K562 (cell line): ENCODE results near the gene FOXN3. TPM values are rescaled to one million over a fixed set of nuclear protein-coding genes. Genes with fewer than 3 reads are reported as not detected.

ENCODE experiments used
- ATAC-seq: fragments of 200-7000 bp; cut with Tn5 transposase; 3 replicates; pipeline ENCODE4 v1.9.1; 2020; ENCODE audit warnings: moderate library complexity
- BruUV-seq: library from RNA; stranded (reverse); fragments of 400-500 nt; replicated peaks from 2 replicates; lab custom pipeline; 2021; lab: Mats Ljungman, UMichigan
- CTCF ChIA-PET: fragments of 300-600 bp; formaldehyde crosslinking; extraction: SDS; loops from one replicate; lab custom pipeline; 2021; ENCODE audit warnings: low intra/inter-chr PET ratio; lab: Yijun Ruan, JAX
- POLR2A ChIA-PET: fragments of 300-600, 350-650 bp; sonication (Branson Sonifier 250); formaldehyde crosslinking; extraction: SDS; loops from one replicate; lab custom pipeline; 2021; ENCODE audit warnings: antibody characterized with exemption, inconsistent platforms; lab: Yijun Ruan, JAX
- DNase-seq, 4 experiments: peaks; one replicate each; pipeline versions ENCODE4 v3.0.0 to v3.0.0-alpha.2; 2011 to 2018; ENCODE audit warnings: low spot score in 3 of 4, mixed read lengths in 3 of 4; ENCODE audit errors: extremely low read depth in 1 of 4
- FAIRE-seq: peaks from 2 replicates; lab custom pipeline; 2011; peaks lifted over from hg19 to GRCh38; lab: Jason Lieb, UNC
- H2AFZ ChIP-seq: 2 replicates; pipeline ENCODE4 v1.6.0; 2011; ENCODE audit warnings: low read depth, low read length, control low read depth, inconsistent platforms
- H3K27ac ChIP-seq: fragments of 200-600 bp; 3 replicates; pipeline ENCODE4 v1.8.0; 2011; ENCODE audit warnings: low read depth, mild to moderate bottlenecking, control low read depth, inconsistent platforms, low read length, moderate library complexity, mixed read lengths; ENCODE audit errors: extremely low read depth
- H3K27me3 ChIP-seq, 2 experiments: fragments of 300-600 bp in 1 of 2; 2 replicates in 1 of 2; 3 replicates in 1 of 2; pipeline versions ENCODE4 v1.6.0 to v1.8.0; 2011; ENCODE audit warnings: inconsistent platforms in 2 of 2, low read length in 2 of 2, mild to moderate bottlenecking in 1 of 2, mixed read lengths in 1 of 2, moderate library complexity in 1 of 2; ENCODE audit not compliant: control insufficient read depth in 2 of 2, insufficient read depth in 2 of 2
- H3K36me3 ChIP-seq: fragments of 300-600 bp; 3 replicates; pipeline ENCODE4 v1.8.0; 2011; ENCODE audit warnings: mild to moderate bottlenecking, low read length, inconsistent platforms; ENCODE audit not compliant: control insufficient read depth, insufficient read depth
- H3K4me1 ChIP-seq, 2 experiments: fragments of 200-600 bp in 1 of 2; replicated peaks in 1 of 2; 2 replicates in 1 of 2; 3 replicates in 1 of 2; pipeline versions ENCODE4 v1.5.1 to v1.8.0; 2011; ENCODE audit warnings: inconsistent platforms in 2 of 2, low read length in 2 of 2, mild to moderate bottlenecking in 1 of 2, mixed read lengths in 1 of 2, moderate library complexity in 1 of 2; ENCODE audit not compliant: control insufficient read depth in 2 of 2, insufficient read depth in 2 of 2
- H3K4me2 ChIP-seq: 2 replicates; pipeline ENCODE4 v1.6.1; 2011; ENCODE audit warnings: low read length, control low read depth, inconsistent platforms, mixed read lengths; ENCODE audit not compliant: insufficient read depth
- H3K4me3 ChIP-seq: fragments of 200-600 bp; sonication (generic), shearing (Covaris generic); 2 replicates; pipeline ENCODE4 v1.5.1; 2016; ENCODE audit warnings: control low read depth, inconsistent platforms
- H3K79me2 ChIP-seq: fragments of 200-600 bp; 3 replicates; pipeline ENCODE4 v1.8.0; 2011; ENCODE audit warnings: low read length, inconsistent platforms; ENCODE audit not compliant: control insufficient read depth, insufficient read depth
- H3K9ac ChIP-seq, 2 experiments: 2 replicates each; pipeline versions ENCODE4 v1.6.0 to v1.6.1; 2011; ENCODE audit warnings: low read depth in 2 of 2, low read length in 2 of 2, control low read depth in 1 of 2, inconsistent platforms in 1 of 2, mild to moderate bottlenecking in 1 of 2, mixed read lengths in 1 of 2; ENCODE audit not compliant: insufficient read depth in 1 of 2
- H3K9me1 ChIP-seq: one replicate; pipeline ENCODE4 v1.6.0; 2011; ENCODE audit warnings: inconsistent platforms, mild to moderate bottlenecking, low read length, moderate library complexity; ENCODE audit not compliant: control insufficient read depth, insufficient read depth
- H3K9me3 ChIP-seq: replicated peaks from 2 replicates; pipeline ENCODE4 v1.5.1; 2011; ENCODE audit warnings: low read depth, low read length, inconsistent platforms; ENCODE audit not compliant: control insufficient read depth, insufficient read depth
- H4K20me1 ChIP-seq: replicated peaks from 2 replicates; pipeline ENCODE4 v1.6.1; 2011; ENCODE audit warnings: low read length, inconsistent platforms, mixed read lengths; ENCODE audit not compliant: control insufficient read depth, insufficient read depth
- ATF6 ChIP-seq: sonication (generic); formaldehyde crosslinking; IDR thresholded peaks from 2 replicates; pipeline ENCODE4 v1.4.0; 2020; ENCODE audit warnings: mild to moderate bottlenecking, missing genetic modification reagents
- CEBPB ChIP-seq: fragments of 450-650 bp; IDR thresholded peaks from 2 replicates; pipeline ENCODE4 v1.6.1; 2016; ENCODE audit warnings: missing genetic modification characterization, missing compliant biosample characterization
- ETS2 ChIP-seq: IDR thresholded peaks from 2 replicates; pipeline ENCODE4 v1.6.1; 2016; ENCODE audit warnings: borderline replicate concordance, missing genetic modification characterization, mild to moderate bottlenecking, moderate library complexity, missing compliant biosample characterization; ENCODE audit not compliant: poor library complexity, severe bottlenecking
- FOXK1 ChIP-seq: sonication (generic); formaldehyde crosslinking; IDR thresholded peaks from 2 replicates; pipeline ENCODE4 v1.8.0; 2022; ENCODE audit warnings: missing genetic modification reagents, mild to moderate bottlenecking, borderline replicate concordance
- GATAD2A ChIP-seq: fragments of 450-650 bp; IDR thresholded peaks from 2 replicates; pipeline ENCODE4 v1.6.1; 2017
- JUND ChIP-seq, 2 experiments: IDR thresholded peaks; 2 replicates in 1 of 2; 3 replicates in 1 of 2; pipeline ENCODE4 v1.6.1; 2011; ENCODE audit warnings: borderline replicate concordance in 2 of 2, low read depth in 2 of 2, low read length in 2 of 2, improper control_type of control experiment in 1 of 2, missing biosample characterization in 1 of 2, missing genetic modification characterization in 1 of 2, missing genetic modification reagents in 1 of 2
- NFE2L1 ChIP-seq: fragments of 450-650 bp; IDR thresholded peaks from 2 replicates; pipeline ENCODE4 v1.6.1; 2016; ENCODE audit warnings: missing genetic modification characterization, low read depth, mild to moderate bottlenecking, missing compliant biosample characterization, moderate library complexity, borderline replicate concordance
- POU5F1 ChIP-seq: fragments of 150-350 bp; IDR thresholded peaks from 2 replicates; pipeline ENCODE4 v1.6.1; 2014; ENCODE audit warnings: borderline replicate concordance, low read length, low read depth, mild to moderate bottlenecking; ENCODE audit not compliant: partially characterized antibody
- RBM34 ChIP-seq: fragments of 200-400 bp; formaldehyde crosslinking; IDR thresholded peaks from 2 replicates; pipeline ENCODE4 v1.6.1; 2018; ENCODE audit warnings: low read length, borderline replicate concordance; ENCODE audit not compliant: insufficient read depth
- RUNX1 ChIP-seq: sonication (generic); IDR thresholded peaks from 2 replicates; pipeline ENCODE4 v1.6.1; 2016; ENCODE audit warnings: antibody characterized with exemption, low read depth
- SP1 ChIP-seq: sonication (generic); formaldehyde crosslinking; IDR thresholded peaks from 2 replicates; pipeline ENCODE4 v1.8.1; 2022; ENCODE audit warnings: mild to moderate bottlenecking, missing genetic modification reagents
- ZNF12 ChIP-seq: sonication (generic); formaldehyde crosslinking; IDR thresholded peaks from 2 replicates; pipeline ENCODE4 v1.4.0; 2020; ENCODE audit warnings: mild to moderate bottlenecking, missing genetic modification reagents
- ZNF175 ChIP-seq: fragments of 200-800 bp; sonication (Bioruptor generic); IDR thresholded peaks from 2 replicates; pipeline ENCODE4 v1.6.1; 2016; ENCODE audit warnings: low read depth, mild to moderate bottlenecking, missing genetic modification characterization, missing compliant biosample characterization
- ZNF253 ChIP-seq: fragments of 250-450 bp; sonication (Bioruptor Pico); conservative IDR thresholded peaks from 2 replicates; pipeline ENCODE4 v1.6.1; 2021; ENCODE audit warnings: mild to moderate bottlenecking
- ZNF408 ChIP-seq: fragments of 250-450 bp; sonication (Bioruptor Pico); IDR thresholded peaks from 2 replicates; pipeline ENCODE4 v1.4.0; 2020; ENCODE audit warnings: low read depth, mild to moderate bottlenecking, moderate library complexity
- WGBS: fragments of 100-300 bp; shearing (Covaris generic); methylation state at CpG from one replicate; pipeline ENCODE4 v1.1.6; 2016; ENCODE audit warnings: low coverage, mixed read lengths; ENCODE audit not compliant: insufficient coverage; ENCODE audit errors: missing lambda C conversion rate; 5-methylcytosine and 5-hydroxymethylcytosine counted together
- in situ Hi-C: fragments of 300-500 bp; cut with MboI; formaldehyde crosslinking; loops from 4 replicates; pipeline ENCODE4 v1.15.0; 2018; ENCODE audit warnings: inconsistent platforms, mixed read lengths
- intact Hi-C: fragments of 100-400 bp; cut with micrococcal nuclease; formaldehyde crosslinking; loops from 2 replicates; pipeline ENCODE4 v1.14.2; 2022
- polyA plus RNA-seq, 8 experiments: library from polyadenylated mRNA; depleted of rRNA in 4 of 8; stranded (reverse) in 5 of 8; unstranded in 3 of 8; fragments of >200 nt; fragmentation: Nextera tagmentation in 2 of 8; fragmentation: Illumina TruSeq in 1 of 8; extraction: Ambion mirVana in 2 of 8; extraction: Trizol in 1 of 8; gene quantifications; 2 replicates each; pipeline versions ENCODE4 v1.2.1 to v1.2.3, GENCODE V29; 2011 to 2014; ENCODE audit warnings: inconsistent platforms in 1 of 8, missing spikeins in 1 of 8
- total RNA-seq, 7 experiments: library from RNA; depleted of rRNA in 6 of 7; stranded (reverse); fragments of >200 nt in 6 of 7; fragmentation: Illumina TruSeq in 2 of 7; extraction: Trizol in 2 of 7; gene quantifications; 2 replicates each; pipeline versions ENCODE4 v1.2.1 to v1.2.3, GENCODE V29; 2011 to 2021; ENCODE audit warnings: low replicate concordance in 1 of 7
- TF ChIP-seq, protein P1 (sequence below): fragments of 450-650 bp; IDR thresholded peaks from 2 replicates; pipeline ENCODE4 v1.6.1; 2014; ENCODE audit warnings: low read depth, mild to moderate bottlenecking, moderate library complexity, borderline replicate concordance
- TF ChIP-seq, protein P2 (sequence below): fragments of 250-450 bp; sonication (Bioruptor Pico); IDR thresholded peaks from 2 replicates; pipeline ENCODE4 v1.4.0; 2020; ENCODE audit warnings: mild to moderate bottlenecking

FOXN3 gene
- total and polyA plus RNA-seq, 9 of the 15 experiments (the other 6 are each of a cell fraction or from before 2014, with no cell fraction given), result 0.07 to 1.3 (median 0.40) TPM

- TF ChIP-seq, protein P1, sequence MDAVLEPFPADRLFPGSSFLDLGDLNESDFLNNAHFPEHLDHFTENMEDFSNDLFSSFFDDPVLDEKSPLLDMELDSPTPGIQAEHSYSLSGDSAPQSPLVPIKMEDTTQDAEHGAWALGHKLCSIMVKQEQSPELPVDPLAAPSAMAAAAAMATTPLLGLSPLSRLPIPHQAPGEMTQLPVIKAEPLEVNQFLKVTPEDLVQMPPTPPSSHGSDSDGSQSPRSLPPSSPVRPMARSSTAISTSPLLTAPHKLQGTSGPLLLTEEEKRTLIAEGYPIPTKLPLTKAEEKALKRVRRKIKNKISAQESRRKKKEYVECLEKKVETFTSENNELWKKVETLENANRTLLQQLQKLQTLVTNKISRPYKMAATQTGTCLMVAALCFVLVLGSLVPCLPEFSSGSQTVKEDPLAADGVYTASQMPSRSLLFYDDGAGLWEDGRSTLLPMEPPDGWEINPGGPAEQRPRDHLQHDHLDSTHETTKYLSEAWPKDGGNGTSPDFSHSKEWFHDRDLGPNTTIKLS, result no peak
- TF ChIP-seq ZNF253 (CRISPR knock-in tag) (no peak), FOXK1 (CRISPR knock-in tag) (no peak), JUND (IDR thresholded peaks at IDR 0.05; ENCODE audit: borderline replicate concordance, low read depth, low read length) (no peak), JUND (tag; IDR thresholded peaks at IDR 0.05; ENCODE audit: borderline replicate concordance, low read depth, low read length) (no peak), ZNF12 (no peak), RUNX1 (no peak), NFE2L1 (tag) (no peak)
- TF ChIP-seq, all 486 proteins: peak for 0
These were observed 38.0 kb downstream of the FOXN3 start (continued) for GRCh38 chr14:89379006-89379405.

DNA sequence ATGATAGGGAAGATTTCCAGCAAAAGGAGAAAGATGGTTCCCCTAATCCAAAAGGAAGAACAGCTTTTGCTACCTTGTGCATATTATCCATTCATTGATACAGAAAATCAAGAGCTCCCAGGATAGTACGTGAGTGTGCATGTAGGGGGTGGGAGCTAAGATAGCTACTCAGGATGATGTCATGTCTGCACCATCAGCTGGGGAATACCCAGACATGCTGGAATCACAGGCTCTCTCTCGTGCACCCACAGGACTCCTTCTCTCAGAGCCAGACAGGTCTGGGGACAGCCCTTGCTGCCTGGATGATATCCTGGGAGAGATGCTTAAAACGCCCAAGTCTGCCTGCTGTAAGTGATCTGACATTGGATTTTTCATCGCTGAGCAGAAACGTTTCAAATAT, 38.9 kb downstream of the FOXN3 start:
- no peaks in the 10 kb centered on the region for H3K27me3 ChIP-seq
- no peaks in the 10 kb centered on the region for H3K9me3 ChIP-seq
- in situ Hi-C loops, result no loop called here
- FAIRE-seq, result no peak
- intact Hi-C loops, result no loop called here
- H2AFZ ChIP-seq, result no peak overlapping the region
- DNase-seq, result no peak
- no peak overlapping the region for H3K9ac ChIP-seq
- no peaks in the 10 kb centered on the region for H4K20me1 ChIP-seq
- no peaks in the 10 kb centered on the region for H3K9me1 ChIP-seq
- POLR2A ChIA-PET, result no interaction called here
- no peaks in the 10 kb centered on the region for H3K79me2 ChIP-seq
- BruUV-seq, result no TSS peak
- H3K4me1 ChIP-seq, result no peaks in the 10 kb centered on the region
- WGBS, result 0% methylated on average over 5 of the region's 5 CpGs
- no peak overlapping the region for H3K27ac ChIP-seq
- no peak overlapping the region for H3K4me2 ChIP-seq
- CTCF ChIA-PET, result no interaction called here
- H3K36me3 ChIP-seq, result no peaks in the 10 kb centered on the region
- ATAC-seq, result no peak
- H3K4me3 ChIP-seq, result no peak overlapping the region
- no peak for TF ChIP-seq RBM34
- TF ChIP-seq ATF6 (CRISPR knock-in tag), result no peak
- no peak for TF ChIP-seq POU5F1
- no peak for TF ChIP-seq CEBPB (tag)
- TF ChIP-seq ZNF408 (CRISPR knock-in tag), result no peak
- TF ChIP-seq ZNF175 (CRISPR knock-in tag), result no peak
- no peak for TF ChIP-seq ETS2 (tag)
- TF ChIP-seq, protein P2, sequence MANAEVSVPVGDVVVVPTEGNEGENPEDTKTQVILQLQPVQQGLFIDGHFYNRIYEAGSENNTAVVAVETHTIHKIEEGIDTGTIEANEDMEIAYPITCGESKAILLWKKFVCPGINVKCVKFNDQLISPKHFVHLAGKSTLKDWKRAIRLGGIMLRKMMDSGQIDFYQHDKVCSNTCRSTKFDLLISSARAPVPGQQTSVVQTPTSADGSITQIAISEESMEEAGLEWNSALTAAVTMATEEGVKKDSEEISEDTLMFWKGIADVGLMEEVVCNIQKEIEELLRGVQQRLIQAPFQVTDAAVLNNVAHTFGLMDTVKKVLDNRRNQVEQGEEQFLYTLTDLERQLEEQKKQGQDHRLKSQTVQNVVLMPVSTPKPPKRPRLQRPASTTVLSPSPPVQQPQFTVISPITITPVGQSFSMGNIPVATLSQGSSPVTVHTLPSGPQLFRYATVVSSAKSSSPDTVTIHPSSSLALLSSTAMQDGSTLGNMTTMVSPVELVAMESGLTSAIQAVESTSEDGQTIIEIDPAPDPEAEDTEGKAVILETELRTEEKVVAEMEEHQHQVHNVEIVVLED (CRISPR knock-in tag), result no peak
- no peak for TF ChIP-seq GATAD2A
- TF ChIP-seq SP1 (CRISPR knock-in tag), result no peak
